Activated CD4-positive, alpha-beta memory T cell treated with anti-CD3 and anti-CD28 coated beads for 36 hours (primary cell): ENCODE measurements around the gene SMTNL2. TPM values are rescaled to one million over a fixed set of nuclear protein-coding genes. Genes with fewer than 3 reads are reported as not detected.
"Not testable (repeated sequence)": the region's sequence is repeated elsewhere in the genome, so short reads cannot be mapped to it uniquely, and the experiment has no call there.

Source experiments
- CTCF ChIA-PET: fragments of 350-600 bp; sonication (Branson Sonifier 250); formaldehyde crosslinking; loops from one replicate; lab custom pipeline; 2021; ENCODE audit warnings: antibody characterized with exemption, inconsistent platforms; lab: Charles Lee
- POLR2A ChIA-PET: fragments of 350-600 bp; sonication (Branson Sonifier 250); formaldehyde crosslinking; loops from one replicate; lab custom pipeline; 2021; ENCODE audit warnings: antibody characterized with exemption; lab: Charles Lee
- DNase-seq: peaks from one replicate; pipeline ENCODE4 v3.0.0-alpha.2; 2020
- H3K27ac Mint-ChIP-seq: one replicate; pipeline ENCODE4 v1.8.0; 2021; ENCODE audit warnings: mixed read lengths
- H3K27me3 Mint-ChIP-seq: one replicate; pipeline ENCODE4 v1.8.0; 2021; ENCODE audit warnings: mixed read lengths
- H3K36me3 Mint-ChIP-seq: one replicate; pipeline ENCODE4 v1.8.0; 2021; ENCODE audit warnings: mixed read lengths
- H3K4me1 Mint-ChIP-seq: one replicate; pipeline ENCODE4 v1.8.0; 2021; ENCODE audit warnings: low read depth, mixed read lengths
- H3K4me3 Mint-ChIP-seq: one replicate; pipeline ENCODE4 v1.8.0; 2021; ENCODE audit warnings: mild to moderate bottlenecking, mixed read lengths
- H3K9me3 Mint-ChIP-seq: one replicate; pipeline ENCODE4 v1.8.0; 2021; ENCODE audit warnings: mixed read lengths
- intact Hi-C: fragments of 100-400 bp; cut with micrococcal nuclease; formaldehyde crosslinking; loops from one replicate; pipeline ENCODE4 v1.15.1; 2023
- total RNA-seq, 2 experiments: library from RNA; stranded (reverse); gene quantifications; one replicate each; pipeline ENCODE4 v1.2.3, GENCODE V29; 2021

The SMTNL2 gene
- total RNA-seq, 2 experiments from 2014 or later = not detected

DNA sequence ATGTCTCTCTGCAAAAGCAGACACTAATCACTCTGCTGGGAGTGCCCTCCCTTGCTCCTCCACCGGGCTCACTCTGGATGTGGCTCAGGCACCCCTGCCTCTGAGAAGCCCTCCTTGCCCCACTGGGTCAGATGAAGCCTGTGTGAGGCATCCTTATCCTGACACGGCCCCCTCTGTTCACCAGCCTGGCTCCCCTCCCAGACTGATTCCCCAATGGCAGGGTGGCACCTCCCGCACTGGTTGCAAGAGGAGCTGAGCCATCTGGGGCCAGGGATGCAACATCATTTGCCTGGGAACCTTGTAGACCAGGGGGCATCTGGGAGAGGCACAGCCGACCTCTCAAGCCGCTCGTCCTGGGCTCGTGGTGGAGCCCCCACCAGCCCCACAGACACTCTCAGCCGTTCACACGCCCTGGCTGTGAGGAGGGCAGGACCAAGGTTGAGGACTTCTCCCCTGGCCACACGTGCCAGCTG is 6.7 kb downstream of the SMTNL2 start:
- intact Hi-C loops = no loop called here
- POLR2A ChIA-PET = no interaction called here
- DNase-seq = no peak
- CTCF ChIA-PET = interaction anchor here (1.0 kb wide), 1 partner anchor 57 kb away, joined by 3 read pairs; no protein-coding TSS in a partner anchor
- Mint-ChIP-seq H3K4me1 (peaks cover 4% of the 10 kb centered on the region), H3K27me3 (peaks cover 15% of the 10 kb centered on the region), H3K9me3 (no peaks in the 10 kb centered on the region), H3K36me3 (no peaks in the 10 kb centered on the region), H3K4me3 (no peak overlapping the region), H3K27ac (no peak overlapping the region)

DNA sequence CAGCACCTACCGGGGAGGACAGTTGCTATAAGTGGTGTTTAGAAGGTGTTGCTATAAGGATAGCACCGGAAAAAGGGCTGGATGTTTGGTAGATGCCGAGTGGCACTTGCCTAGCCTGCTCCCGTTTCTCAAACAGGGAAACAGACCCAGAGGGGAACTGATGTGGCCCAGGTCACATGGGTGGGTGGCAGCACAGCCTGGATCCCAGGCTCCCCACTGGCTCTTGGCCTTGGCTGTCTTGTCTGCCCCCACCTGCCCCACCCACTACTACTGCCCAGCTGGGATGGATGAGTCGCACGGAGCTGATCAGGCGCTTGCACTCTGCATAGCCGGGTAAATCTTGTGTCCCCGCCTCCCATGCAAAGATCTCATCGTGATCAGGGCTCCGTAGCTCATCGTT is 7.2 kb downstream of the SMTNL2 start:
- no peaks in the 10 kb centered on the region for H3K9me3 Mint-ChIP-seq
- ChIA-PET CTCF (interaction anchor here (1.0 kb wide), 1 partner anchor 56 kb away, joined by 3 read pairs; no protein-coding TSS in a partner anchor), POLR2A (no interaction called here)
- no peak overlapping the region for H3K4me3 Mint-ChIP-seq
- no peak for DNase-seq
- intact Hi-C loops = no loop called here
- no peak overlapping the region for H3K27ac Mint-ChIP-seq
- peaks cover 10% of the 10 kb centered on the region for H3K27me3 Mint-ChIP-seq
- no peaks in the 10 kb centered on the region for H3K36me3 Mint-ChIP-seq
- peaks cover 4% of the 10 kb centered on the region for H3K4me1 Mint-ChIP-seq

DNA sequence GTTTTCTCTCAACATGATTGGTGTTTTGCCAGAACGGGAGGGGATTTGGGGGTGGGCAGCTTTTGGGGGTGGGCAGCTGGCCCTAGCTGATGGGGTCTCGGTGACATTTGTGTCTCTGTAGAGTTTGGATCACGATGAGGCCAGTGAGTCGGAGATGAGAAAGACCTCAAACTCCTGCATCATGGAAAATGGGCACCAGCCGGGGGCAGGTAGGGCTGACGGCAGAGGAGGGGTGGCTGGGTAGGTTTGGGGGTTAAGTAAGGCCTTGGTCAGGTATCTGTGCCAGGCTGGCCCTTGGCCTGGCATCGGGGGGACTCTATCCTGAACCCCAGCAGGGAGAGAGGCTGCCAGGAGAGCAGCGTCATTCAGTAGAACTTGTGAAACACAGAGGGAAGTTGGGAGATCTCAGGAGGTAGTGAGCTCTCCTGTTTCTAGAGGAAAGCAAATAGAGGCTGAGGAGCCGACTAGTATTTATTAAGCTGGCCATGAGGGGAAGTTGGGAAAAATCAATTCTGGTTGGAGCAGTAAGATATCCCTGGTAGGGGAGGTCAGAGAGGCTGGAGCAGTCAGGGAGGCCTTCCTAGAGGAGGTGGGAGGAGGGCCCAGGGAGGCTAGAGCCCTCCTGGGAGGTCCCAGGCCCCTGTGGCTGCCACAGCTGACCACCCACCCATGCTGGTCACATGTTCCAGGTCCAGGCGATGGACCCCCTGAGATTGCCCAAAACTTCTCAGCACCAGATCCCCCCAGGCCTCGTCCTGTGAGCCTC is 8.1 kb downstream of the SMTNL2 start:
- no peaks in the 10 kb centered on the region for H3K36me3 Mint-ChIP-seq
- ChIA-PET POLR2A (no interaction called here), CTCF (interaction anchor here (1.0 kb wide), 1 partner anchor 55 kb away, joined by 3 read pairs; no protein-coding TSS in a partner anchor)
- peaks cover 8% of the 10 kb centered on the region for H3K27me3 Mint-ChIP-seq
- no peak overlapping the region for H3K4me3 Mint-ChIP-seq
- intact Hi-C loops = no loop called here
- DNase-seq = no peak
- H3K4me1 Mint-ChIP-seq = peaks cover 4% of the 10 kb centered on the region
- no peak overlapping the region for H3K27ac Mint-ChIP-seq
- H3K9me3 Mint-ChIP-seq = no peaks in the 10 kb centered on the region

DNA sequence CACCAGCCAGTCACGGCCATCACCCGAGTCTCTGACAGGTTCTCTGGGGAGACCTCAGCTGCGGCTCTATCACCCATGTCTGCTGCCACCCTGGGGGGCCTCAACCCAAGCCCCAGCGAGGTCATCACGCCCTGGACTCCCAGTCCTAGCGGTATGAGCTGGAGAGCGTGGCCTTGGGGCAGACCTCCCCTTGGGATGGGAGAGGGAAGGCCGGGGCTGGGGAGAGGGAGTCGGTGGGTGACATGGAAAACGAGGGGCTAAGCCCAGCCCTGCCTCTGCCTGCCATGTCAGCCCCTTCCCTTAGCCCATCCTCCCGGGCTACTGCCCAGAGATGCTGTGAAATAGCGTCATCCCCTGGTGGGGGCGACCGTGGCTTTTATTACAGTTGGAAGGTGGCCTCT is 8.7 kb downstream of the SMTNL2 start:
- intact Hi-C loops = no loop called here
- POLR2A ChIA-PET = no interaction called here
- Mint-ChIP-seq H3K4me3 (no peak overlapping the region), H3K4me1 (peaks cover 4% of the 10 kb centered on the region), H3K36me3 (no peaks in the 10 kb centered on the region), H3K27ac (no peak overlapping the region), H3K27me3 (peaks cover 8% of the 10 kb centered on the region), H3K9me3 (no peaks in the 10 kb centered on the region)
- DNase-seq = no peak
- CTCF ChIA-PET = no interaction called here

DNA sequence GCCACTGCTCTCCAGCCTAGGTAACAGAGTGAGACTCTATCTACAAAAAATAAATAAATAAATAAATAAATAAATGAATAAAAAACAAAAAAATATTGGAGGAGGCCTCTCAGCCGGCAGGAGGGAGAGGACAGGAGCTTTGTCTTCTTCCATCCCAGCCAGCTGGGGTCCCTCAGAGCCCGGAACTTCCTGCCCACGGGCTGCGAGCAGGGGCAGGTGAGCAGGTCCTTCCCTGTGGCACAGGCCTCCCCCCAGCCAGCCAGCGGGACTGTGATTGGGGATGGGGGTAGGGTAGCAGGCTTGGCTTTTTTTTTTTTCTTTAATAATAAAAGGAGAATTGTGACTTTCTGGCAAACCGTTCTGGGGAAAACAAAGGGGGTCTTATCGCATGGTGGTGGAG is 10.1 kb downstream of the SMTNL2 start:
- ChIA-PET POLR2A (no interaction called here), CTCF (interaction anchor here (1.0 to 1.5 kb wide), 3 partner anchors 8 to 31 kb away, joined by 3 to 8 read pairs (median 5); no protein-coding TSS in a partner anchor)
- Mint-ChIP-seq H3K27ac (no peak overlapping the region), H3K9me3 (no peaks in the 10 kb centered on the region), H3K36me3 (no peaks in the 10 kb centered on the region), H3K4me3 (no peak overlapping the region), H3K4me1 (peaks cover 4% of the 10 kb centered on the region), H3K27me3 (peaks cover 8% of the 10 kb centered on the region)
- DNase-seq = no peak
- intact Hi-C loops = no loop called here

DNA sequence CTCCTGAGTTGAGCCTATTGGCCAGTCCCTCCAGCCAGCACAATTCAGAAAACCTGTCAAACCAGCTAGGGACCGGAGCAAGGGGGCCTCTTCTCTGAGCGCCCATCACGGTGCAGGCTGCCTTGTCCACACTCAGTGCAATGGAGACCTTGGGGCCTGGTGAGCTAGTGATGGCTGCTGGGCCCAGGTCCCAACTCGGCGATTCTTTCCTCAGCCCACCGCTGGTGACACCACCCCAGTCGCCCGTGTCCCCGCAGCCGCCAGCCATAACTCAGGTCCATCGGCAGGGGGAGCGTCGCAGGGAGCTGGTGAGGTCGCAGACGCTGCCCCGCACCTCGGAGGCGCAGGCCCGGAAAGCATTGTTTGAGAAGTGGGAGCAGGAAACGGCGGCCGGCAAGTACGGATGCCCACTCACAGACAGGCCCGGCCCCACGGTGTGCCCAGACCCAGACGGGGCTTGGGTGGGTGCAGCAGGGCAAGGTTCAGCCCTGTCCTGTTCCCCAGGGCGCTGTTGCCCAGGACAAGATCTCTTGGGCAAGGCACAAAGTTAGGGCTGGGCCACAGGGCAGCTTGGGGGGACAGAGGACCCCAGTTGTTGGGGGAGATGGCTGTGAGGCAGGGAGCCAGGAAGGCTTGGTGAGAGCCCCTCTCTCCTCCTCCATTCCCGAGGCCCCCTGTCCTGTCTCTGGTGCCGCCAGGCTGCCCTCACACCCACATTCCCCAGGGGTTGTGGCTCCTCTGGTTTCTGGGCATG is 10.8 kb downstream of the SMTNL2 start:
- CTCF ChIA-PET = interaction anchor here (0.7 to 1.5 kb wide), 4 partner anchors 9 to 30 kb away, joined by 3 to 8 read pairs (median 4); no protein-coding TSS in a partner anchor
- no peaks in the 10 kb centered on the region for H3K9me3 Mint-ChIP-seq
- no peak overlapping the region for H3K27ac Mint-ChIP-seq
- POLR2A ChIA-PET = no interaction called here
- peak; percentile 52 for DNase-seq
- intact Hi-C loops = no loop called here
- H3K4me3 Mint-ChIP-seq = no peak overlapping the region
- H3K27me3 Mint-ChIP-seq = peaks cover 8% of the 10 kb centered on the region
- H3K36me3 Mint-ChIP-seq = no peaks in the 10 kb centered on the region
- H3K4me1 Mint-ChIP-seq = peaks cover 4% of the 10 kb centered on the region

DNA sequence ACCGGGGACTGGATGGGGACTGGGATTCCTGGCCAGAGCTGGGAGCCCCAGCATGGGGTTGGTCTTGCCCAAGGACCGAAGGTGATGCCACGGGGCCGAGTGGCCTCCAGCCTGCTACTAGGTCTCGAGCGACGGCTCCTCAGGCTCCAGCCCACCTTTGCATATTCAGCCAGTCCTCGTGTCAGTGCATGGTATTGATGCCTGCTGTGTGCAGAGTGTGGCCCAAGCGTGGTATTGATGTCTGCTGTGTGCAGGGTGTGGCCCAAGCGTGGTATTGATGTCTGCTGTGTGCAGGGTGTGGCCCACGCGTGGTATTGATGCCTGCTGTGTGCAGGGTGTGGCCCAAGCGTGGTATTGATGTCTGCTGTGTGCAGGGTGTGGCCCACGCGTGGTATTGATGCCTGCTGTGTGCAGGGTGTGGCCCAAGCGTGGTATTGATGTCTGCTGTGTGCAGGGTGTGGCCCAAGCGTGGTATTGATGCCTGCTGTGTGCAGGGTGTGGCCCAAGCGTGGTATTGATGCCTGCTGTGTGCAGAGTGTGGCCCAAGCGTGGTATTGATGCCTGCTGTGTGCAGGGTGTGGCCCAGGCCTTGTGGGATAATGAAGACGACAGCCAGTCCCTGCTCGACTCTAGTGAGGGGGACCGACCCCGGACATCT is 11.5 kb downstream of the SMTNL2 start:
- intact Hi-C loops, H3K9me3 Mint-ChIP-seq, H3K4me3 Mint-ChIP-seq, H3K27me3 Mint-ChIP-seq, H3K4me1 Mint-ChIP-seq, H3K27ac Mint-ChIP-seq, POLR2A ChIA-PET, H3K36me3 Mint-ChIP-seq, DNase-seq: not testable (repeated sequence)
- CTCF ChIA-PET = interaction anchor here (0.7 to 1.5 kb wide), 3 partner anchors 29 kb away, joined by 3 to 8 read pairs (median 5); no protein-coding TSS in a partner anchor

DNA sequence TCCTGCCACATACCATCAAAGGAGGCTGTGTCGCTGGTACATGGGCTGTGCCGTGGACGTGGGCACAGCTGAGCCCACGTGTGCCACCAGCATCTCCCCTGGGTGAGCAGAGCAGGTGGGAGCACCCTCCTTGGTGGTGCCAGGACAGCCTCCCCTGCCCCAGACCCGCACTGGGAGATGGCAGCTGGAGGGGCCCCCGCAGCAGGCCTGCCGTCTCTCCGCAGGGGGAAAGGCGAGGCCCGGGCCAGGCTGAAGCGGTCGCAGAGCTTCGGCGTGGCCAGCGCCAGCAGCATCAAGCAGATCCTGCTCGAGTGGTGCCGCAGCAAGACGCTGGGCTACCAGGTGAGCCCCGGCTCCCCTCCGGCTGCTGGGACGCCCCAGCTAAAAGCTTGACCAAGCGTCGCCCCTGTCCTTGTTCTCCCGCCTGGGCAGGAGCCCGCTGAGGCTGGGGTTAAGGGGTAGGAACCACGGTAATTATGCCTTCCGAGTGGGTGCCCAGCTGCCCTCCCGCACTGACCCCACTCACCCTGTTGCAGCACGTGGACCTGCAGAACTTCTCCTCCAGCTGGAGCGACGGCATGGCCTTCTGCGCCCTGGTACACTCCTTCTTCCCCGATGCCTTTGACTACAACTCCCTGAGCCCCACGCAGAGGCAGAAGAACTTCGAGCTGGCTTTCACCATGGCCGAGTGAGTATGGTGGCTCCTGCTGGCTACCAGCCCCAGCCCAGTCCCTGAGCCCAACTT is 12.5 kb downstream of the SMTNL2 start:
- Mint-ChIP-seq H3K36me3 (no peaks in the 10 kb centered on the region), H3K4me3 (no peak overlapping the region), H3K27me3 (peaks cover 5% of the 10 kb centered on the region), H3K27ac (no peak overlapping the region), H3K9me3 (no peaks in the 10 kb centered on the region), H3K4me1 (peaks cover 4% of the 10 kb centered on the region)
- intact Hi-C loops = no loop called here
- DNase-seq = no peak
- CTCF ChIA-PET = interaction anchor here (0.7 to 2.3 kb wide), 2 partner anchors 28 to 30 kb away, joined by 3 to 7 read pairs; no protein-coding TSS in a partner anchor
- POLR2A ChIA-PET = no interaction called here

DNA sequence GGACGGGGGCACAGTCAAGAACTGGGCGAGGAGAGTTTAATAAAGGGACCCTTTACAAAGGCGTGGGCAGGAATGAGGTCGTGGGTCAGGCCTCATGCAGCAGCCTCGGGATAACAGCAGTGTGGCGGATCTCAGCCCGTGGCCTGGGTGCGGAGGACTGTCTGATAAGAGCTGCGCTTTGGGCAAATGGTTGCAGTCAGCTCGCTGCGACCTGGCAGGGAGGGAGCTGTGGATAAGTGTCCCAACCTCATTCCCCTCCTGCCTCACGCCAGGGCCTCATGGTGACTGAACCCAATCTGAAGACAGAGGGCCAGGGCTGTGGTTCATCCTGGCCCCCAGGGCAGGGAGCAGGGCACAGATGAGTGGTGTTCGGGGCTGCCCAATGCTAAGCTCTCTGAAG is 13.6 kb downstream of the SMTNL2 start:
- Mint-ChIP-seq H3K4me3 (no peak overlapping the region), H3K27ac (no peak overlapping the region), H3K27me3 (peaks cover 3% of the 10 kb centered on the region), H3K36me3 (no peaks in the 10 kb centered on the region), H3K9me3 (no peaks in the 10 kb centered on the region), H3K4me1 (peaks cover 4% of the 10 kb centered on the region)
- ChIA-PET CTCF (interaction anchor here (1.0 to 2.3 kb wide), 2 partner anchors 13 to 31 kb away, joined by 3 to 7 read pairs; no protein-coding TSS in a partner anchor), POLR2A (no interaction called here)
- intact Hi-C loops = no loop called here
- DNase-seq = no peak

DNA sequence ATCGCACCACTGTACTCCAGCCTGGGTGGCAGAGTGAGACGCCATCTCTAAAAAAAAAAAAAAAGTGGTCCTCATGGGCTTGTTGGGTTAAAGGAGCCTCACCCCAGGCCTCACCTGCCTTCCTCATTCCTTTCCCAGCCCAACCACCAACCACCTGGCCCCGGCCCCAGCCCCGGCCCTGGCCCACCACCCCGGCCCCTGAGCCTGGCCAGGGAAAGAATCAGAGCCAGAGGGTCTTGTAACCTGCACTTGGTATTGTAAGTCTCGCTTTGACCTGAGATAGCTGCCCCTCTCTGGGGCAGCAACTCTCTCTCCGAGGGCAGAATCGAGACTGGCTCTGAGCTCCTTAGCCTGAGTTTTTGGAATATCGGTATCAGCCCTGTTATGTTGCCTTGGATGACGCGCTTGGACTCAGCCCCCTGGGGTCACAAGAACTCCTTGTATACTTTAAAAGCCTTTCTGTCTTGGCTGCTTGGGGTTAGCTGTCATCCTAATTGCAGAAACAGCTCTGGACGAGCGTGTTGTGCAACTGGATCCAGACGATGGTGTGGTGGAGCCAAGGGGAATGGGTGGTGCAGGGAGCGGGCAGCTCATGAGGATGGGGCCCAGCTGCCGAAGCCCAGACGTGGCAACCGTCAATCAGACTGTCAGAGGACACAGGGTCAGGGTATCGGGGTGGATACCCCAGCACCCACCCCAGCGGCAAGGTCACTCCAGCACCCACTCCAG is 14.6 kb downstream of the SMTNL2 start:
- CTCF ChIA-PET = interaction anchor here (1.0 kb wide), 1 partner anchor 14 kb away, joined by 3 read pairs; no protein-coding TSS in a partner anchor
- intact Hi-C loops = no loop called here
- H3K9me3 Mint-ChIP-seq = no peaks in the 10 kb centered on the region
- H3K4me3 Mint-ChIP-seq = no peak overlapping the region
- H3K27me3 Mint-ChIP-seq = peaks cover 3% of the 10 kb centered on the region
- no peak overlapping the region for H3K27ac Mint-ChIP-seq
- POLR2A ChIA-PET = no interaction called here
- no peak for DNase-seq
- H3K4me1 Mint-ChIP-seq = peaks cover 4% of the 10 kb centered on the region
- no peaks in the 10 kb centered on the region for H3K36me3 Mint-ChIP-seq
